AG09319 (cell line): ENCODE measurements around the gene BCOR.

ENCODE experiments used
- DNase-seq: peaks from one replicate; pipeline ENCODE4 v3.0.0-alpha.2; 2010; ENCODE audit warnings: low read depth; ENCODE audit errors: extremely low read depth
- CTCF ChIP-seq: IDR thresholded peaks from 2 replicates; pipeline ENCODE4 v1.5.1; 2011; ENCODE audit warnings: low read depth, mild to moderate bottlenecking, inconsistent platforms, low read length, moderate library complexity

The BCOR gene

GRCh38 chrX:40105835-40106675, 8.3 kb upstream of the BCOR start:
- TF ChIP-seq CTCF = no peak
- no peak for DNase-seq

DNA sequence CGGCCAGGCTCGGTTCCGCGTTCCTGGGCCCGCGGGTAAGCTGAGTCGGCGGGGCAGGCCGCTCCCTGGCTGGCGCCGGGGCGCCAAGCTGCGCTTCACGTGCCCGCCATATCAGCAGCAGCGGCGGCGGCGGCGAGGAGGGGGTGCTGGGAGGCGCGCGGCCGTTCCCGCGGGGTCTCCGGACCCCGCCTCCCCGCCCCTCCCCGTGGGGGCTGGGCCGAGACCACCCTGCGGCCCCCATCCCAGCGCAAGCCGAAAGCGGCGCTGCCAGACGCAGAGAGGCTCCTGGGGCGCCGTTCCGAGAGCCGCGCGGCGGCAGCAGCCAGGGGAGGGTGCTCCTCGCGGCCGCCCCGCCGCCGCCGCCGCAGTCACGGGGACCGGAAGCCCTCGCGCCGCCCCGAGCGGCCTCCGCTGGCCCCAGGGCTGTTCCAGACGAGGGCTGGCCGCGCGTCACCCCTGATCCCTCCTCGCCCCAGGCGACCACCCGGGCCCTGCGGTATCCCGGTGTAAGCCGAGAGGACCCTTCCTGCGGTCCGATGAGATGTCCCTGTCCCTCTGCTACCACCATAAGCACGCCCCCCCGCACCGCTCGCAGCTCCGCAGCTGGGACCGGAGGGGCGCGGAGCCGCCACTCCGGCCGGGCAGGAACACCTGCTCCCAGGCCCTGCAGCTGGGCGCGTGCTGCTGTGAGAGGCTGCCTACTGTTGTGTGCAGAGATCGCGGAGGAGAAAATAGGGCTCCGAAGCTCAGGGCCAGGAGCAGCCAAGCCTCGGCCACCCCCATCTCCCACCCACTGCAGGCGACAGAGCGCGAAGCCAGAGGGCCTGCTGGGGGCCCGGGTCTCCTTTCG, 7.5 kb upstream of the BCOR start:
- TF ChIP-seq CTCF = no peak
- DNase-seq = no peak

GRCh38 chrX:40104630-40104984, 6.8 kb upstream of the BCOR start:
- no peak for TF ChIP-seq CTCF
- DNase-seq = no peak

DNA sequence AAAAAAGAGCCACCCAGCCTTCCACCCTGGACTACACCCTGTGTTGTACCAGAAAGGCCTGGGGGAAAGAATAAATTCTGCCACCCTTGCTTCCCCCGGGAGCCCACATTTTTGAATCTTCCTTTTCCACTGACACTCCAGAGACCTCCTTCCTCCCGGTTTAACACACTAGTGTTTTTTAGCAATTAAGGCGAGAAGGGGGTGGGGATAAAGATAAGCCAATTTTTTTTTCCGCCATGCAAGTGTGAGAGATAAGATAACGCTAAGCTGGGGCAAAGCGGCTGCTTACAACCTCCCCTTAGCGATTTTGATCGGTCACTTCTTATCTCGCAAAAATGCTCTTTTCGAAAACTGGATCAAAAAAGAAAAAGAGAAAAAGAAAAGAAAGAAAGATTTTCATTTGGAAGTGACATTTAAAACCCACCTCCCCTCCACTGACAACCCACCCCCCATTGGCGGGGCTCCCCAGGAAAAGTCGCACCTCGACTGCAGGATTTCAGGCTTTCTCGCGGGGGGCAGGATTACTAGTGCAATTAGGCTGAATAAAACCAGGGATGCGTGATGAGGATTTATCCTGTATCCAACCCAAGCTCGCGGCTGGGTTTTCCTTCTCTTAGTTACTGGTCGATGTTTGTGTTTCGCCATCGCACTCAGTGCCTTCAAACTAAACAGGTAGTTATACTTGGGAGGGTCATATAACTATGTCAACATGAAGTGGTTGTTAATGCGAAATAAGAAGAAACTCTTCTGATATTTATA, 6.0 kb upstream of the BCOR start:
- no peak for DNase-seq
- TF ChIP-seq CTCF = no peak

- DNase-seq = no peak
- no peak for TF ChIP-seq CTCF
These were observed 4.9 kb upstream of the BCOR start for GRCh38 chrX:40102393-40103381.

- DNase-seq = no peak
- no peak for TF ChIP-seq CTCF
These were observed 3.7 kb upstream of the BCOR start for GRCh38 chrX:40101430-40101802.
